ENCODE results near the gene NBL1.
A peak's percentile ranks its signal among the peaks of the same experiment; 100 is the strongest.

The NBL1 gene

DNA sequence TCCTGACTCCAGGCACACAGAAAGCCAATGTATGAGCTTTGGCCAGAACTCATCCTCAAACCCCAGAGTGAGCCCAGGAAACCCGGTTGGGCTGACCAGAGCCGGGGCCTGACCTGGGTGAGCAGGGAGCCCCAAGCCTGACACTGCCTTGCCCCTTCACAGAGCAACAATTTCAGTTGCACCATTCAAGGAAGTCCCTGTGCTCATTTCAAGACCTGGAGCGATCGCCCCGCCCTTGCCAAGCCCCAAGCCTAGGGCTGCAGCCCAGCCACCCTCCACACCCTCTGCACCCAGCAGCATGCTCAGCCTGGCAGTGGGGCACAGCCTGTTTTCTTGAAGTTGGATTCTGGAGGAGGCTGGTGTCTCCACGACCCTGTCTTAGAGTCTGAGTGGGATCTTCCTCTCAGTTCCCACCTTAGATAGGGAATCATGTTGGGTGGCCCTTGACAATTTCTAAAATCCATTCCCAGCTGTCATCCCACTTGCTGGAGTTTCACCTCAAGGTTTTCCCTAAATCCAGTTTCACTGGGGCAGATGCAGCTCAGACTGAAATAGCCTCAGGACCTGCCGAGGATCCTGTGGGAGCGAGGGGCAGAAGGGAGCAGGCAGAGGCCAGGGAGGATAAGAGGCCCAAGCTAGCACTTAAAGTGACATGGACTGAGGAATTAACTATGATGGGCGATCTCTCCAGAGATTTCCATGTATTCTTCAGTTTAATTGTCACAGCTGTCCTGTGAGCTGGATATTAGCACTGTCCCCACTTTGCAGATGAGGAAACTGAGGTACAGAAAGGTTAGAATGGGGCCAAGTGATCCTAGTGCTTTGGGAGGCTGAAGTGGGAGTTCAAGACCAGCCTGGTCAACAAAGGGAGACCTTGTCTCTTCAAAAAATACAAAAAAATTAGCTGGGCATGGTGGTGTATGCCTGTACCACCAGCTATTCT is 2.5 kb downstream of the NBL1 start:
- DNase-seq (ENCODE audit: low spot score): no peak

GRCh38 chr1:19647643-19648042 is 3.5 kb downstream of the NBL1 start:
- no peak for DNase-seq (ENCODE audit: low spot score)

DNA sequence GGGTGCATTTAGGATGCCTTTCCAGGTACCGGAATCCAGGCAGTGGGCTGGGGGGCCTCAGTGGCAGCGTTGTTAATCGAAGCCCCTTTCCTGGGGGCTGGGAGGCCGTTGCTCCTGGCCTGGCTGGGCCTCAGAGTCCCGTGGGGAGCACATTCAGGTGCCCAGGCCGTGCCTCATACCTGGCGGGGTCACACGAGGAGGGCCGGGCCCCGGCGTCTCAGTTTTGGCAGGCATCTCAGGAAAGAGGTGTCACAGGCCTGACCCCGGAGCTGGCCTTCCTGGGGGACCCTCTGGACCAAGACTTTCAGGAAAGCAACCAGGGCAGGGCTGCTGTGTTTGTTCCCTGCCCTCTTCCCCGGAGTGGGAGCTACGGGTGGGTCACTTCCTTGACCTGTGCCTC is 4.1 kb downstream of the NBL1 start:
- no peak for DNase-seq (ENCODE audit: low spot score)

GRCh38 chr1:19648689-19649088 is 4.6 kb downstream of the NBL1 start:
- no peak for DNase-seq (ENCODE audit: low spot score)

DNA sequence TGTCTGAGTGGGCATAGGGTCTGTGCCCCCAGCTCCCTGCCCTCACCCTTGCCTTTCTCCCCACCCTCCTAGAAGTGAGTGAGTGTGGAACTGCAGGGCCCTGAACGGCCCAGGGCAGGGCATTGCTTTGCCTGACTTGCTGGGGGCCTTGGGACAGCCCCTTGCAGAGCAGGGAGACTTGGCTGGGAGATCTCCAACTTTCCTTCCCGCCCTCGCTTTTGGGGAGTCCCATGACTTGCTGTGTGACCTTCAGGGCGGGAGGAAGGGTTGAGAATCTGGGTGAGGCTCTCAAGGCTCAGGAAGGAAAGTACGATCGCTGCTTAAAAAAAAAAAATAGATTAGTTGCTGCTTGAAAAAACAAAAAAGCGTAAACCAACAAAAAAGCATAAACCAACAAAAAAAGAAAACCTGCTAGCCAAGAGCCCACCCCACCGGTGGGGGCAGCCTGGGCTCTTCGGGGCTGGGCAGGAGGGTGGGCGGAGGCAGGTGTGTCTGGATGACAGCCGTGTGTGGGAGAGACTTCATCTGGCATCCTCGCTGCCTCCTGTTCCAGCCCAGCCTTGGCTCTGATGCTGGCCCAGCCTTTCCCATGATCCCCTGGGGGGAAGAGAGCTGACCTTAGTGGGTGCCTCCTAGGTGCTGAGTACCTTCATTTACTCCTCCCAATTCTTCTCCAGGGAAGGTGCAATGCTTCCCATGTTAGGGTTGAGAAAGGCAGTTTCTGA is 6.5 kb downstream of the NBL1 start:
- no peak for DNase-seq (ENCODE audit: low spot score)

- DNase-seq (ENCODE audit: low spot score): peak; percentile 93
Measured at GRCh38 chr1:19651141-19651737, 7.1 kb downstream of the NBL1 start.

DNA sequence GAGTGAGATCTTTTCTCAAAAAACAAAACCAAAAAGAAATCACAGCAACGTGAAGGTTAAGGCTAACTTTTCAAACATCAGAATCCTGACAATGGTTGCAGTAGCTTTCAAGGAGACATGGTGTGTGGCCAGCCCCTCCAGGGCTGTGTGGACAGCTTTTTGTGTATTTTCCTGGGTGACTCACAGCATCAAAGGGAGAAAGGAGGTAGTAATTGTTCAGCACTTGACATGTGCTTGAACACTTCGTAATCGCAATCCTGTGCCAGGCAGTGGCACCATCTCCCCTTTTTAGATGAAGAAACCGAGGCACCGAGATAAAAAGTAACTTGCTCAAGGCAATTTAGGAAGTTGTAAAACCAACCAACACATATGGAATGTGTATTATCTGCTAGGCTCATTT is 10.3 kb downstream of the NBL1 start:
- no peak for DNase-seq (ENCODE audit: low spot score)

DNA sequence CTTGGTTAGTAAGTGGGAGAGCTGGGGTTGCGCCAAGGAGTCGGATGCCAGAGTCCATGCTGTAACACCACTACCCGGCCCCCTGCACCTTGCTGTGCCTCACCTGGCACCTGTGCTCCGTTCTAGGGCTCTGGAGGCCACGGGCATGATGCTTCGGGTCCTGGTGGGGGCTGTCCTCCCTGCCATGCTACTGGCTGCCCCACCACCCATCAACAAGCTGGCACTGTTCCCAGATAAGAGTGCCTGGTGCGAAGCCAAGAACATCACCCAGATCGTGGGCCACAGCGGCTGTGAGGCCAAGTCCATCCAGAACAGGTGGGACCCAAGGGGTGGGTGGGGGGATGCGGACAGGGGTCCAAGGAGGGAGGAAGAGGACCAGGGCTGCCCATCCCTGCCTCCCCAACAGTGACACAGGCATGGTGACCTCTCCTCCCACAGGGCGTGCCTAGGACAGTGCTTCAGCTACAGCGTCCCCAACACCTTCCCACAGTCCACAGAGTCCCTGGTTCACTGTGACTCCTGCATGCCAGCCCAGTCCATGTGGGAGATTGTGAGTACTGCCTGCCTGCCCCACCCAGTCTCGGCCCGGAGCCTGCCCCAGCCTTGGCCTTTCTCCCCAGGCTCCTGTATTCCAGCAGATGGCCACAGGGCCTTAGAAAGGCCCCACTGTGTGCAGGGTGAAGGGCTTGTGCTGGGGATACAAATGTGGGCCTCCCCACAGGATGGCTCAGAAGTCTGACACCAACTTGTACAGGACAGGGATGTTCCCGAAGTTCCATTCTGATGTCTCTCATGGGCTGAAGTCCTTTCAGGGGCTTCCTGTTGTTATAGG is 11.0 kb downstream of the NBL1 start:
- no peak for DNase-seq (ENCODE audit: low spot score)

GRCh38 chr1:19655718-19656080 is 11.6 kb downstream of the NBL1 start:
- no peak for DNase-seq (ENCODE audit: low spot score)

GRCh38 chr1:19656134-19656779 is 12.1 kb downstream of the NBL1 start:
- DNase-seq (ENCODE audit: low spot score): no peak

DNA sequence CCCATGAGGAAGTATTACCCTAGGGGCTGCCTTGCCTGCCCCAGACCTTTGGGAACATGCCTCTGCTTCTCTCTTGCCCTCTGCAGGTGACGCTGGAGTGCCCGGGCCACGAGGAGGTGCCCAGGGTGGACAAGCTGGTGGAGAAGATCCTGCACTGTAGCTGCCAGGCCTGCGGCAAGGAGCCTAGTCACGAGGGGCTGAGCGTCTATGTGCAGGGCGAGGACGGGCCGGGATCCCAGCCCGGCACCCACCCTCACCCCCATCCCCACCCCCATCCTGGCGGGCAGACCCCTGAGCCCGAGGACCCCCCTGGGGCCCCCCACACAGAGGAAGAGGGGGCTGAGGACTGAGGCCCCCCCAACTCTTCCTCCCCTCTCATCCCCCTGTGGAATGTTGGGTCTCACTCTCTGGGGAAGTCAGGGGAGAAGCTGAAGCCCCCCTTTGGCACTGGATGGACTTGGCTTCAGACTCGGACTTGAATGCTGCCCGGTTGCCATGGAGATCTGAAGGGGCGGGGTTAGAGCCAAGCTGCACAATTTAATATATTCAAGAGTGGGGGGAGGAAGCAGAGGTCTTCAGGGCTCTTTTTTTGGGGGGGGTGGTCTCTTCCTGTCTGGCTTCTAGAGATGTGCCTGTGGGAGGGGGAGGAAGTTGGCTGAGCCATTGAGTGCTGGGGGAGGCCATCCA is 12.8 kb downstream of the NBL1 start:
- no peak for DNase-seq (ENCODE audit: low spot score)

GRCh38 chr1:19657511-19657910 is 13.4 kb downstream of the NBL1 start:
- no peak for DNase-seq (ENCODE audit: low spot score)

GRCh38 chr1:19658186-19658585 is 14.1 kb downstream of the NBL1 start:
- DNase-seq (ENCODE audit: low spot score): no peak

DNA sequence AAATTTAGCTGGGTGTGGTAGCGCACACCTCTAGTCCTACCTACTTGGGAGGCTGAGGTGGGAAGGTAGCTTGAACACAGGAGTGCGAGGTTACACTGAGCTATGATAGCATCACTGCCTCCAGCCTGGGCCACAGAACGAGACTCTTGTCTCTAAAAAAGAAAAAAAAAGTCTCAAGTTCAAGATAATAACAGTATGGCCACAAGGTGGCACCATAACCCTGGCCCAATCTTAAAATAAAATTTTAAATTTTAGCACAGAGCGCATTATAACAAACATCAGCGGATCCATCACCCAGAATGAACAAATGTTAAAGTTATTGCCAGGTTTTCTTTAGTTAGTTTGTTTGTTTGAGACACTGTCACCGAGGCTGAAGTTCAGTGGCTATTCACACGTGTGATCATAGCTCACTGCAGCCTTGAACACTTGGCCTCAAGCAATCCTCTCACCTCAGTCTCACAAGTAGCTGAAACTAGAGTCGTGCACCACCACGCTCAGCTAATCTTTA is 17.7 kb downstream of the NBL1 start:
- no peak for DNase-seq (ENCODE audit: low spot score)

GRCh38 chr1:19662313-19662712 is 18.2 kb downstream of the NBL1 start:
- DNase-seq (ENCODE audit: low spot score): no peak

GRCh38 chr1:19664453-19665185 is 20.5 kb downstream of the NBL1 start, which contains the start of gene HTR6:
HTR6 (plus strand) TSS chr1:19664875; CDS start chr1:19665754, 879 bp downstream.
- DNase-seq (ENCODE audit: low spot score): no peak

GRCh38 chr1:19665186-19665495 is 21.0 kb downstream of the NBL1 start:
- DNase-seq (ENCODE audit: low spot score): no peak

GRCh38 chr1:19665496-19666465 is 21.7 kb downstream of the NBL1 start:
- DNase-seq (ENCODE audit: low spot score): no peak

DNA sequence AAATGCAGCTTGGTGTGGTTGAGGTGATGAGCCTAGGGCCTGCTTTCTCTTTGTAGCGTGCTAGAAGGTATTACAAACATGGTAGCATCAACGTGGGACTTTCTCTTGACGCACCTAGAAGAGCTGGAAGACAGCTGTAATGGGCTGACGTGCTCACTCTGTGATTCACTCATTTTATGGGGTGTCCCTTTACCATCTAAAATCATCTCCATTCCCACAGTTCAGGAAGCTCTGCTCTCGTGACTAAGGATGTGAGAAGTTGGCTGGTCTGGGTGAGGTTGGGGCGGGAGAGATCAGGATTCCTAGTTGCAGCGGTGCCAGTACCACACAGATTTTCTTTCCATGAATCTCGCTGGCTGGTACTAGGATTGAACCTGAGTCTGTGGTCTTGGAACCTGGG is 24.8 kb downstream of the NBL1 start:
- no peak for DNase-seq (ENCODE audit: low spot score)

All from HuH-7 (cell line).